HEK293 (cell line): ENCODE measurements around the gene KRT38.

Experiments used
- CTCF ChIA-PET: fragments of 350-600 bp; formaldehyde crosslinking; extraction: SDS; loops from one replicate; lab custom pipeline; 2021; ENCODE audit warnings: antibody characterized with exemption; lab: Yijun Ruan, JAX
- POLR2A ChIA-PET: fragments of 300-600 bp; formaldehyde crosslinking; extraction: SDS; loops from one replicate; lab custom pipeline; 2020; ENCODE audit warnings: antibody characterized with exemption, inconsistent platforms; lab: Yijun Ruan, JAX
- H3K27ac ChIP-seq: fragments of 200-500 bp; sonication (Bioruptor generic); 2 replicates; pipeline ENCODE4 v1.5.1; 2014; ENCODE audit warnings: low read depth, low read length, control low read depth, inconsistent platforms; ENCODE audit errors: extremely low read depth
- H3K36me3 ChIP-seq, 2 experiments: fragments of 200-500 bp in 1 of 2; sonication (Bioruptor generic) in 1 of 2; 1 replicate in 1 of 2; 2 replicates in 1 of 2; pipeline ENCODE4 v1.5.1; 2014 to 2017; ENCODE audit warnings: inconsistent platforms in 2 of 2, low read length in 2 of 2; ENCODE audit not compliant: control insufficient read depth in 2 of 2, insufficient read depth in 1 of 2
- H3K4me1 ChIP-seq: fragments of 200-500 bp; sonication (Bioruptor generic); 2 replicates; pipeline ENCODE4 v1.5.1; 2014; ENCODE audit warnings: mild to moderate bottlenecking, low read length, inconsistent platforms; ENCODE audit not compliant: control insufficient read depth, insufficient read depth
- H3K4me3 ChIP-seq: 2 replicates; pipeline ENCODE4 v1.5.1; 2011; ENCODE audit warnings: low read depth, mild to moderate bottlenecking, control low read depth, low read length, moderate library complexity
- H3K9me3 ChIP-seq: fragments of 200-500 bp; sonication (Bioruptor generic); 2 replicates; pipeline ENCODE4 v1.5.1; 2014; ENCODE audit warnings: low read depth, low read length, inconsistent platforms; ENCODE audit not compliant: control insufficient read depth, insufficient read depth
- GLI2 ChIP-seq: fragments of 450-650 bp; formaldehyde crosslinking; IDR thresholded peaks from 2 replicates; pipeline ENCODE4; 2017; ENCODE audit warnings: missing biosample characterization, missing genetic modification characterization, low read depth, borderline replicate concordance
- GLI4 ChIP-seq: fragments of 450-650 bp; formaldehyde crosslinking; IDR thresholded peaks from 2 replicates; pipeline ENCODE4 v1.5.1; 2016; ENCODE audit warnings: missing biosample characterization, missing genetic modification characterization
- KLF7 ChIP-seq: fragments of 450-650 bp; formaldehyde crosslinking; IDR thresholded peaks from 2 replicates; pipeline ENCODE4 v1.5.1; 2016; ENCODE audit warnings: missing biosample characterization, missing genetic modification characterization, borderline replicate concordance
- OVOL3 ChIP-seq: fragments of 450-650 bp; formaldehyde crosslinking; IDR thresholded peaks from 2 replicates; pipeline ENCODE4 v1.5.1; 2016; ENCODE audit warnings: missing biosample characterization, missing genetic modification characterization
- PRDM10 ChIP-seq: fragments of 450-650 bp; formaldehyde crosslinking; IDR thresholded peaks from 2 replicates; pipeline ENCODE4 v1.5.1; 2016; ENCODE audit warnings: missing biosample characterization, missing genetic modification characterization
- TCF7L2 ChIP-seq: IDR thresholded peaks from 2 replicates; pipeline ENCODE4 v1.6.1; 2011; ENCODE audit warnings: low read depth, mild to moderate bottlenecking, inconsistent platforms, low read length, moderate library complexity, borderline replicate concordance
- ZFP37 ChIP-seq: fragments of 450-650 bp; formaldehyde crosslinking; IDR thresholded peaks from 2 replicates; pipeline ENCODE4 v1.5.1; 2016; ENCODE audit warnings: missing biosample characterization, missing genetic modification characterization
- ZNF148 ChIP-seq: fragments of 450-650 bp; formaldehyde crosslinking; IDR thresholded peaks from 2 replicates; pipeline ENCODE4 v1.5.0; 2017; ENCODE audit warnings: missing biosample characterization, missing genetic modification characterization, borderline replicate concordance
- ZNF23 ChIP-seq: fragments of 450-650 bp; formaldehyde crosslinking; IDR thresholded peaks from 2 replicates; pipeline ENCODE4 v1.5.1; 2016; ENCODE audit warnings: missing biosample characterization, missing genetic modification characterization, borderline replicate concordance
- ZNF362 ChIP-seq: fragments of 450-650 bp; formaldehyde crosslinking; IDR thresholded peaks from 2 replicates; pipeline ENCODE4 v1.5.1; 2016; ENCODE audit warnings: missing biosample characterization, missing genetic modification characterization
- ZNF366 ChIP-seq: fragments of 450-650 bp; formaldehyde crosslinking; conservative IDR thresholded peaks from 2 replicates; pipeline ENCODE4 v1.5.1; 2016; ENCODE audit warnings: missing biosample characterization, missing genetic modification characterization
- ZNF394 ChIP-seq: fragments of 450-650 bp; formaldehyde crosslinking; IDR thresholded peaks from 2 replicates; pipeline ENCODE4 v1.5.1; 2016; ENCODE audit warnings: missing biosample characterization, missing genetic modification characterization, mild to moderate bottlenecking, moderate library complexity, borderline replicate concordance
- ZNF48 ChIP-seq: fragments of 450-650 bp; formaldehyde crosslinking; IDR thresholded peaks from 2 replicates; pipeline ENCODE4 v1.5.1; 2016; ENCODE audit warnings: missing biosample characterization, missing genetic modification characterization
- ZNF521 ChIP-seq: fragments of 450-650 bp; formaldehyde crosslinking; IDR thresholded peaks from 2 replicates; pipeline ENCODE4 v1.5.1; 2017; ENCODE audit warnings: missing biosample characterization, mild to moderate bottlenecking, missing genetic modification characterization
- ZNF600 ChIP-seq: fragments of 450-650 bp; formaldehyde crosslinking; IDR thresholded peaks from 2 replicates; pipeline ENCODE4 v1.5.1; 2016; ENCODE audit warnings: missing biosample characterization, missing genetic modification characterization
- ZNF621 ChIP-seq: fragments of 450-650 bp; formaldehyde crosslinking; IDR thresholded peaks from 2 replicates; pipeline ENCODE4 v1.5.1; 2017; ENCODE audit warnings: missing biosample characterization, missing genetic modification characterization
- ZNF664 ChIP-seq: fragments of 450-650 bp; formaldehyde crosslinking; IDR thresholded peaks from 2 replicates; pipeline ENCODE4 v1.5.1; 2016; ENCODE audit warnings: missing biosample characterization, missing genetic modification characterization
- ZNF768 ChIP-seq: fragments of 450-650 bp; formaldehyde crosslinking; IDR thresholded peaks from 2 replicates; pipeline ENCODE4 v1.5.1; 2018; ENCODE audit warnings: missing biosample characterization, mild to moderate bottlenecking, missing genetic modification characterization
- ZNF837 ChIP-seq: fragments of 450-650 bp; formaldehyde crosslinking; IDR thresholded peaks from 2 replicates; pipeline ENCODE4 v1.5.1; 2016; ENCODE audit warnings: missing biosample characterization, missing genetic modification characterization
- ZSCAN5A ChIP-seq: fragments of 450-650 bp; formaldehyde crosslinking; IDR thresholded peaks from 2 replicates; pipeline ENCODE4 v1.5.1; 2016; ENCODE audit warnings: missing biosample characterization, missing genetic modification characterization

KRT38 gene

GRCh38 chr17:41404024-41404671 is 36.6 kb downstream of the KRT38 start (continued):
- peak; percentile 78; the same call in 1 of the 2 replicates for TF ChIP-seq ZNF148
- TF ChIP-seq TCF7L2, result peak; percentile 74
- TF ChIP-seq GLI4 (tag by site-specific recombination), result no peak
- TF ChIP-seq ZNF621, result 0 out of 2 replicates have a peak, but pooled peaks have one; percentile 49
- TF ChIP-seq ZNF48, result no peak
- peak; percentile 77 for TF ChIP-seq ZNF366 (tag by site-specific recombination)
- peak; percentile 78 for TF ChIP-seq ZNF394 (tag by site-specific recombination)
- 0 out of 2 replicates have a peak, but pooled peaks have one; percentile 42 for TF ChIP-seq ZNF362 (tag by site-specific recombination)
- TF ChIP-seq GLI2 (tag by site-specific recombination), result peak; percentile 87
- TF ChIP-seq ZNF837, result no peak
- TF ChIP-seq, all 188 proteins: peak for 61

- ChIA-PET POLR2A (interaction anchor here (1.2 to 1.6 kb wide), 3 partner anchors 58 to 285 kb away, joined by 3 to 6 read pairs (median 4); partner anchors contain the start of gene KRT19), CTCF (interaction anchor here (0.9 to 2.5 kb wide), 8 partner anchors 14 to 494 kb away, joined by 3 to 13 read pairs (median 4); no protein-coding TSS in a partner anchor)
- H3K4me1 ChIP-seq, result peaks cover 13% of the 10 kb centered on the region
- H3K36me3 ChIP-seq, result no peaks in the 10 kb centered on the region
- no peak overlapping the region for H3K4me3 ChIP-seq
- H3K27ac ChIP-seq, result no peak overlapping the region
- no peaks in the 10 kb centered on the region for H3K9me3 ChIP-seq
- TF ChIP-seq ZNF521 (tag by site-specific recombination), result no peak
- TF ChIP-seq ZNF664 (tag by site-specific recombination), result peak; percentile 60
- peak; percentile 95 for TF ChIP-seq ZNF768
- TF ChIP-seq PRDM10, result no peak
- no peak for TF ChIP-seq OVOL3 (tag by site-specific recombination)
- TF ChIP-seq ZNF23 (tag by site-specific recombination), result no peak
- no peak for TF ChIP-seq ZNF600 (tag by site-specific recombination)
- TF ChIP-seq ZFP37 (tag by site-specific recombination), result 0 out of 2 replicates have a peak, but pooled peaks have one; percentile 73
- TF ChIP-seq KLF7 (tag by site-specific recombination), result no peak
- TF ChIP-seq ZSCAN5A (tag by site-specific recombination), result 0 out of 2 replicates have a peak, but pooled peaks have one; percentile 11
Measured at GRCh38 chr17:41403404-41404023, 37.3 kb downstream of the KRT38 start.
